HG03378 (cell line): ENCODE measurements around the gene CDCA4.

Experiments
- ATAC-seq: cut with Tn5 transposase; IDR thresholded peaks from one replicate; pipeline ENCODE4 v1.9.1; 2021; ENCODE audit warnings: mild to moderate bottlenecking, moderate library complexity; ENCODE audit not compliant: unreplicated experiment

Gene CDCA4

GRCh38 chr14:105059035-105059924 lies 38.4 kb upstream of the CDCA4 start:
- no peak for ATAC-seq

GRCh38 chr14:105058521-105059034 lies 37.7 kb upstream of the CDCA4 start:
- no peak for ATAC-seq

GRCh38 chr14:105056303-105056831 lies 35.5 kb upstream of the CDCA4 start:
- no peak for ATAC-seq

GRCh38 chr14:105055736-105056302 lies 34.9 kb upstream of the CDCA4 start:
- no peak for ATAC-seq

GRCh38 chr14:105055334-105055733 lies 34.5 kb upstream of the CDCA4 start:
- ATAC-seq = no peak

GRCh38 chr14:105053996-105054395 lies 33.1 kb upstream of the CDCA4 start:
- ATAC-seq = no peak

GRCh38 chr14:105053421-105053820 lies 32.5 kb upstream of the CDCA4 start:
- ATAC-seq = no peak

- no peak for ATAC-seq
Observed at GRCh38 chr14:105052110-105052458, 31.2 kb upstream of the CDCA4 start.

GRCh38 chr14:105051182-105052109 lies 30.6 kb upstream of the CDCA4 start:
- ATAC-seq = no peak

- ATAC-seq = no peak
Observed at GRCh38 chr14:105050551-105050897, 29.6 kb upstream of the CDCA4 start.

GRCh38 chr14:105049753-105050550 lies 29.1 kb upstream of the CDCA4 start:
- ATAC-seq = no peak

GRCh38 chr14:105047283-105048016 lies 26.6 kb upstream of the CDCA4 start:
- no peak for ATAC-seq

GRCh38 chr14:105046891-105047282 lies 26.0 kb upstream of the CDCA4 start:
- ATAC-seq = no peak

- ATAC-seq = no peak
Observed at GRCh38 chr14:105045710-105046326, 24.9 kb upstream of the CDCA4 start.

- no peak for ATAC-seq
Observed at GRCh38 chr14:105043641-105044040, 22.8 kb upstream of the CDCA4 start.

- no peak for ATAC-seq
Observed at GRCh38 chr14:105042813-105043212, 21.9 kb upstream of the CDCA4 start.

- no peak for ATAC-seq
Observed at GRCh38 chr14:105041841-105042765, 21.2 kb upstream of the CDCA4 start.
